ENCODE data around the gene PACSIN2.

GRCh38 chr22:42959576-42960509 lies 55.1 kb downstream of the PACSIN2 start:
- TF ChIP-seq CTCF (IDR thresholded peaks at IDR 0.05) (no peak), POLR2AphosphoS5 (IDR thresholded peaks at IDR 0.05) (peak; percentile 54 to 91 (median 73))
